Right lobe of liver (tissue), 6 donors: ENCODE measurements around the gene ABL1. TPM values are rescaled to one million over a fixed set of nuclear protein-coding genes. Genes with fewer than 3 reads are reported as not detected.
A peak's percentile ranks its signal among the peaks of the same experiment; 100 is the strongest.
"Not testable (repeated sequence)": the region's sequence is repeated elsewhere in the genome, so short reads cannot be mapped to it uniquely, and the experiment has no call there.

ENCODE experiments used
- ATAC-seq, 4 donors: fragments of 200-7000 bp; cut with Tn5 transposase; one replicate each; pipeline ENCODE4 v1.9.1; 2020; ENCODE audit warnings: mild to moderate bottlenecking in 4 of 4, moderate library complexity in 4 of 4
- DNase-seq, 3 donors: peaks; one replicate each; pipeline ENCODE4 v3.0.0-alpha.2; 2020
- H3K27ac ChIP-seq, 3 donors: fragments of 200-600 bp; one replicate each; pipeline ENCODE4 v1.8.0; 2022
- H3K27me3 ChIP-seq, 2 donors: fragments of 200-600 bp; one replicate each; pipeline ENCODE4 v1.8.0; 2022
- H3K36me3 ChIP-seq, 4 donors: fragments of 200-600 bp; sonication (generic) in 1 of 4; one replicate each; pipeline versions ENCODE4 v1.5.1 to v1.8.0; 2017 to 2022; ENCODE audit warnings: control low read depth in 1 of 4
- H3K4me1 ChIP-seq, 4 donors: fragments of 200-600 bp; sonication (generic) in 1 of 4; one replicate each; pipeline versions ENCODE4 v1.5.1 to v1.8.0; 2017 to 2022; ENCODE audit warnings: control low read depth in 1 of 4
- H3K4me3 ChIP-seq, 3 donors: fragments of 200-600 bp; one replicate each; pipeline ENCODE4 v1.8.0; 2022
- H3K9me3 ChIP-seq, 4 donors: fragments of 200-600 bp; sonication (generic) in 1 of 4; one replicate each; pipeline versions ENCODE4 v1.5.1 to v1.8.0; 2017 to 2022; ENCODE audit warnings: control low read depth in 1 of 4
- POLR2A ChIP-seq: fragments of 450-650 bp; IDR thresholded peaks from one replicate; pipeline ENCODE4 v1.6.1; 2017; ENCODE audit warnings: antibody characterized with exemption, mild to moderate bottlenecking
- WGBS: methylation state at CpG from one replicate; pipeline ENCODE4 v1.1.6; 2018; ENCODE audit warnings: low coverage, low lambda C conversion rate; ENCODE audit not compliant: insufficient coverage; ENCODE audit errors: missing lambda C conversion rate; 5-methylcytosine and 5-hydroxymethylcytosine counted together
- intact Hi-C, 2 donors: fragments of 100-400 bp; cut with DNase I; formaldehyde crosslinking; loops; one replicate each; pipeline versions ENCODE4 v1.11.2 to v1.14.1; 2022
- total RNA-seq, 6 experiments: library from RNA; depleted of rRNA in 2 of 6; stranded (reverse); fragments of >200 nt in 2 of 6; fragmentation: NEBNext Ultra II Directional in 3 of 6; extraction: Animal tissue kit (Norgen Biotek cat#: 25700) in 3 of 6; gene quantifications; one replicate each; pipeline versions ENCODE4 v1.1.0 to v1.2.4, GENCODE V29; 2016 to 2023
- TF ChIP-seq, protein P1 (sequence below), 4 donors: fragments of 200-600 bp in 3 of 4; fragments of 450-650 bp in 1 of 4; IDR thresholded peaks; one replicate each; pipeline versions ENCODE4 v1.5.1 to v1.8.0; 2016 to 2022; ENCODE audit warnings: antibody characterized with exemption in 4 of 4, mild to moderate bottlenecking in 2 of 4
- donor health status: DM: no; HTN: yes; CAD: no.
- donor health status: DM: no; HTN: no; CAD: no.
- donor health status: DM: no; HTN: no; CAD: no.
- donor health status: DM: no; HTN: yes; CAD: no.
- donor health status: DM: no; HTN: yes; CAD: no.

The ABL1 gene
- total RNA-seq, 6 experiments from 2014 or later: 17.0 to 25.8 (median 18.8) TPM

DNA sequence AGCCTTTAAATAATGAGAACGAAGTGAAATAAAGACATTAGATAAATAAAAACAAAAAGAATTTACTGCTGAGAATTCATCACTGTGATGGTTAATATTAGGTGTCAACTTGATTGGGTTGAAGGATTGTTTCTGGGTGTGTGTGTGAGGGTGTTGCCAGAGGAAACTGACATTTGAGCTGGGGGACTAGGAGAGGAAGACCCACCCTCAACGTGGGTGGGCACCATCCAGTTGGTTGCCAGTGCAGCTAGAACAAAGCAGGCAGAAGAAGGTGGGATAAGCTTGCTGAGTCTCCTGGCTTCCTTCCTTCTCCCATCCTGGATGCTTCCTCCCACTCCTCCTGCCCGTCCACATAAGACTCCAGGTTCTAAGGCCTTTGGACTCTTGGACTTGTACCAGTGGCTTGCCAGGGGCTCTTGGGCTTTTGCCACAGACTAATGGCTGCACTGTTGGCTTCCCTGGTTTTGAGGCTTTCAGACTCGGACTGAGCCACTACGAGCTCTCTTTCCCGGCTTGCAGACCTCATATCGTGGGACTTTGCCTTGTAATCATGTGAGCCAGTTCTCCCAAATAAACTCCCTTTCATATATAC, 43.7 kb upstream of the ABL1 start:
- ATAC-seq (peak; percentile 44 to 76 (median 61)), DNase-seq (peak in 1 of 3 donors; percentile 59)
- H3K36me3 ChIP-seq: no peaks in the 10 kb centered on the region
- no peaks in the 10 kb centered on the region for H3K27me3 ChIP-seq
- TF ChIP-seq, protein P1, sequence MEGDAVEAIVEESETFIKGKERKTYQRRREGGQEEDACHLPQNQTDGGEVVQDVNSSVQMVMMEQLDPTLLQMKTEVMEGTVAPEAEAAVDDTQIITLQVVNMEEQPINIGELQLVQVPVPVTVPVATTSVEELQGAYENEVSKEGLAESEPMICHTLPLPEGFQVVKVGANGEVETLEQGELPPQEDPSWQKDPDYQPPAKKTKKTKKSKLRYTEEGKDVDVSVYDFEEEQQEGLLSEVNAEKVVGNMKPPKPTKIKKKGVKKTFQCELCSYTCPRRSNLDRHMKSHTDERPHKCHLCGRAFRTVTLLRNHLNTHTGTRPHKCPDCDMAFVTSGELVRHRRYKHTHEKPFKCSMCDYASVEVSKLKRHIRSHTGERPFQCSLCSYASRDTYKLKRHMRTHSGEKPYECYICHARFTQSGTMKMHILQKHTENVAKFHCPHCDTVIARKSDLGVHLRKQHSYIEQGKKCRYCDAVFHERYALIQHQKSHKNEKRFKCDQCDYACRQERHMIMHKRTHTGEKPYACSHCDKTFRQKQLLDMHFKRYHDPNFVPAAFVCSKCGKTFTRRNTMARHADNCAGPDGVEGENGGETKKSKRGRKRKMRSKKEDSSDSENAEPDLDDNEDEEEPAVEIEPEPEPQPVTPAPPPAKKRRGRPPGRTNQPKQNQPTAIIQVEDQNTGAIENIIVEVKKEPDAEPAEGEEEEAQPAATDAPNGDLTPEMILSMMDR (IDR thresholded peaks at IDR 0.05): no peak
- TF ChIP-seq POLR2A: no peak
- H3K4me3 ChIP-seq: no peak overlapping the region
- intact Hi-C loops: no loop called here
- H3K9me3 ChIP-seq: peaks cover 0 to 5% (median 0%) of the 10 kb centered on the region in 4 donors
- H3K4me1 ChIP-seq: peaks cover 0 to 22% (median 0%) of the 10 kb centered on the region in 4 donors
- H3K27ac ChIP-seq: no peak overlapping the region
- WGBS: 53% methylated on average over 6 of the region's 7 CpGs

DNA sequence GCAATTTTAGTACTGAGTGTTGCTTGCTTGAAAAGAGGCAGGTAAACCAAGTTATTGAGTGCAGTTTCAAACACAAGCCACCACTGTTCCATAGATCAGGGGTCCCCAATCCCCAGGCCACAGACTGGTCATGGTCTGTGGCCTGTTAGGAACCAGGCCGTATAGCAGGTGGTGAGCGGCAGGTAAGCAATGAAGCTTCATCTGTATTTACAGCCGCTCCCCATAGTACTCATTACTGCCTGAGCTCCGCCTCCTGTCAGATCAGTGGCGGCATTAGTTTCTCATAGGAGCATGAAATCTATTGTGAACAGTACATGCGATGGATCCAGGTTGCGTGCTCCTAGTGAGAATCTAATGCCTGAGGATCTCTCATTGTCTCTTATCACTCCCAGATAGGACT, 41.5 kb upstream of the ABL1 start:
- Histone ChIP-seq H3K4me3 (no peak overlapping the region), H3K36me3 (no peaks in the 10 kb centered on the region), H3K27me3 (no peaks in the 10 kb centered on the region), H3K9me3 (peaks cover 0 to 5% (median 0%) of the 10 kb centered on the region in 4 donors), H3K27ac (no peak overlapping the region), H3K4me1 (peaks cover 0 to 13% (median 0%) of the 10 kb centered on the region in 4 donors)
- intact Hi-C loops: no loop called here
- ATAC-seq: no peak
- no peak for DNase-seq
- TF ChIP-seq, protein P1 (IDR thresholded peaks at IDR 0.05): no peak
- TF ChIP-seq POLR2A: no peak
- WGBS: 93% methylated on average over 3 of the region's 7 CpGs

DNA sequence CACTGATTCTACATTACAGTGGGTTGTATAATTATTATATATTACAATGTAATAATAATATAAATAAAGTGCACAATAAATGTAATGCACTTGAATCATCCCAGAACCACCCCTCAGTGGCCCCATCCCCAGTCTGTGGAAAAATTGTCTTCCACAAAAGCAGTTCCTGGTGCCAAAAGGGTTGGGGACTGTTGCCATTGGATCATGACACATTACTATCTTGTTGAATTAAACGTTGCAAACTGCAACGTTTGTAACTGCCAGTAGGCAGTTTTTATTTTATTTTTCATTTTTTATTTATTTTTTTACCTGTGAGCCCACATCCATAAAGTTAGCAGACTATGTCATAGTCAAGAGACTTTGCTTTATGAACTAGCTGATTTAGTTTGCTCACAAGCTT, 41.0 kb upstream of the ABL1 start:
- H3K27ac ChIP-seq, H3K9me3 ChIP-seq, ATAC-seq, H3K4me3 ChIP-seq, intact Hi-C loops, H3K27me3 ChIP-seq, H3K36me3 ChIP-seq, DNase-seq: not testable (repeated sequence)
- peaks cover 0 to 11% (median 0%) of the 10 kb centered on the region in 4 donors for H3K4me1 ChIP-seq
- WGBS: 27% methylated on average over 2 of the region's 2 CpGs

DNA sequence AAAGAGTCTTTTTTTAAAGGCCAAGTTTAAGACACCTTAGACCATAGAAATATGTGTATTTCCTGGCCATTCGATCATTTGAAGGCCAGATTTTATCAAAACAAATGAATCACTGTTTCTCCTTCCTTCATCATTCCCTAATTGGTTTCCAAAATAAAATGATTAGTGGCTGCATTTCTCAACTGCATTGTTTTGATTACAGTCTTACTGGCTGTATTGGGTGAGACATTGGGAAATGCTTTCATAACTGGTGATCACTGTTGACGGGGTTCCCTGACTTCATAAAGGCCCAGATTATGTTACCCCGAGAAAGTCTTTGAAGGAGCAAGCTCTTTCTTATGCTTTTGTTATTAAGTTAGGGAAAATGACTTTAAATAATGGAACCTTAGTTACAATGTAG, 40.6 kb upstream of the ABL1 start:
- H3K36me3 ChIP-seq, H3K4me3 ChIP-seq, intact Hi-C loops, DNase-seq, ATAC-seq, H3K27me3 ChIP-seq, H3K27ac ChIP-seq, H3K9me3 ChIP-seq: not testable (repeated sequence)
- WGBS: 72% methylated on average over 3 of the region's 3 CpGs
- peaks cover 0 to 11% (median 0%) of the 10 kb centered on the region in 4 donors for H3K4me1 ChIP-seq

DNA sequence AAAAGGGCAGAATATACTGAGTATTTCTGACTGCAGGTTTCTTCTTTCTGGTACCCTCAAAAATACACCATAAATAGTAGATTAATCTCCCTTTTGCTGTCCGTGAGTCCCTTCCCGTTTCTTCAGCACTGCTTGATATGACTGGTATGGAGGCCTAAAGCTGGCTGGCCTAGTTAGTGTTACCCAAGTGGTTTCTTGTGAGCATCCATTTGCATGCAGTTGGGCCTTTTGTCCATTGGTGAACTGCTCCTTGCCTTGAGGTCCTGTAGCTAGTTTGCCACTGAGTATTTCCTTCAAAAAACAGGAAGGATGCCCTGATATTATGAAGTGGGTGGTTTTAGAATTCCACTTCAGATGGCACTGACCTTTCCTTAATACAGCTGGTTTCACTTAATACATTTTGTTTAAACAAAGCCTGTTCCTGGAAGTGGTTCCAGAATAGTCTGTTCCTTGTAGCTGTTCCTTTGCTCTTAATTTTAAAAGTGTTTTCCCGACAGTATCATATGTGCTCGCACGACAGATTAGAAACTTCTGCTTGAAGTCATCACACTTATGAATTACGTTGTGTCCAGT, 40.0 kb upstream of the ABL1 start:
- ATAC-seq: no peak
- Histone ChIP-seq H3K4me3 (no peak overlapping the region), H3K9me3 (no peaks in the 10 kb centered on the region), H3K27ac (no peak overlapping the region), H3K36me3 (no peaks in the 10 kb centered on the region), H3K27me3 (no peaks in the 10 kb centered on the region), H3K4me1 (peaks cover 0 to 11% (median 0%) of the 10 kb centered on the region in 4 donors)
- TF ChIP-seq POLR2A: no peak
- TF ChIP-seq, protein P1 (IDR thresholded peaks at IDR 0.05): no peak
- 70% methylated on average over 6 of the region's 6 CpGs for WGBS
- no peak for DNase-seq
- intact Hi-C loops: no loop called here

DNA sequence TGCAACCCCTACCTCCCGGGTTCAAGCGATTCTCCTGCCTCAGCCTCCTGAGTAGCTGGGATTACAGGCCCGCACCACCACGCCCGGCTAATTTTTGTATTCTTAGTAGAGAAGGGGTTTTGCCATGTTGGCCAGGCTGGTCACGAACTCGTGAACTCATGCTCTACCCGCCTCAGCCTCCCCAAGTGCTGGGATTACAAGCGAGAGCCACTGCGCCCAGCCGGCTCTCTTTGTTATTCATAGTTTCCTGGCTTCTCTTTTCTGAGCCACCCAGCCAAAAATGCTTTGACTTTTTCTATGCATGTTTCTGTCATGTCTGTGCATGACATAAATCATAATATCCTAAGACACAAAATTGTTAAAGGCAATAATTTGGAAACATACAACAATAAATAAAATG, 31.9 kb upstream of the ABL1 start:
- H3K9me3 ChIP-seq, H3K4me3 ChIP-seq, H3K36me3 ChIP-seq, H3K4me1 ChIP-seq, DNase-seq, intact Hi-C loops, H3K27ac ChIP-seq, ATAC-seq, H3K27me3 ChIP-seq: not testable (repeated sequence)
- 84% methylated on average over 11 of the region's 11 CpGs for WGBS
